Transverse colon (tissue), 4 donors: Measurements from ENCODE around the gene ZIC2.

ENCODE experiments used
- EP300 ChIP-seq: sonication (generic); formaldehyde crosslinking; IDR thresholded peaks from one replicate; pipeline ENCODE4 v1.6.1; 2017; ENCODE audit warnings: antibody characterized with exemption, low read depth
- POLR2A ChIP-seq: fragments of 450-650 bp; IDR thresholded peaks from one replicate; pipeline ENCODE4 v1.6.1; 2016; ENCODE audit warnings: antibody characterized with exemption, mild to moderate bottlenecking, moderate library complexity
- POLR2AphosphoS5 ChIP-seq, 3 donors: sonication (generic); formaldehyde crosslinking; IDR thresholded peaks; one replicate each; pipeline ENCODE4 v1.6.1; 2016; ENCODE audit warnings: antibody characterized with exemption in 3 of 3
- TF ChIP-seq, protein P1 (sequence below), 5 experiments: fragments of 200-600 bp in 3 of 5; fragments of 450-650 bp in 2 of 5; sonication (generic) in 3 of 5; IDR thresholded peaks; 1 replicate in 2 of 5; 2 replicates in 3 of 5; pipeline ENCODE4 v1.5.1; 2016 to 2017; ENCODE audit warnings: antibody characterized with exemption in 5 of 5, inconsistent platforms in 3 of 5, mild to moderate bottlenecking in 2 of 5, moderate library complexity in 1 of 5

DNA sequence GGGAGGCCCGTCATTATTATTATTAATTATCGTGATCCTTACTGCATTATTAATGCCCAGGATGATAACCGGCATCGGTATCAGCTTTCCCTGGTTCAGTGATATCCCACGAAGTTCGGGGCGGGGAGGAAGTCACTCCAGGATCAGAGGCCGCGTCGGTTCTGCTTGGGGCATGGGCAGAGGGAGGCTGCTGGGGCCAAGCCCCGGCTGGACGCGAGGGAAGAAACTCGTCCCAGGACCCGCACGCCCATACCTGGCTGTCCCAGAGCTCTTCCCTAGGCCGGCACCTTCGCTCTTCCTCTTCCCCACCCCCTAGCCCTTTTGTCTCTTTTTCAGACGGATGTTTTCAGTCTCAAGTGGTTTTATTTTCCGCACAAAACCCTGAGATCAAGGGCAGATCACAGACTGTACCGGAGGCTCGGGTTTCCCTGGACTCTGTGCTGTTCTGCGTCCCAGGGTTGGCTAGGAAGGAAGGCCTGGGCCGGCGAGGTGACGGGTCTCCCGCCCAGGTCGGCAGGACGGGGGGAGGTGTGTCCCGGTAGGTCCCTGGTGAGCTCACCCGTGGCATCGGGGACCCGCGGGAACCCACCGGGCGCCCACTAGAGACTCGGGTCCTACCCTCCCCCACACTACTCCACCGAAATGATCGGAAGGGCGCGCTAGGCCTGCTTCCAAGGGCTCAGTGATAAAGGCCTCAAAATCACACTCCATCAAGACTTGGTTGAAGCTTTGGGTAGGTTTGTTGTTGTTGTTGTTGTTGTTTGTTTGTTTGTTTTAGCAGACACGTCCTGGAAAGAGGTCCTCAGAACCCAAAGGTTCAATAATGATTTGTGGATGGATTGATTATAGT, 7.9 kb downstream of the ZIC2 start:
- TF ChIP-seq, protein P1, sequence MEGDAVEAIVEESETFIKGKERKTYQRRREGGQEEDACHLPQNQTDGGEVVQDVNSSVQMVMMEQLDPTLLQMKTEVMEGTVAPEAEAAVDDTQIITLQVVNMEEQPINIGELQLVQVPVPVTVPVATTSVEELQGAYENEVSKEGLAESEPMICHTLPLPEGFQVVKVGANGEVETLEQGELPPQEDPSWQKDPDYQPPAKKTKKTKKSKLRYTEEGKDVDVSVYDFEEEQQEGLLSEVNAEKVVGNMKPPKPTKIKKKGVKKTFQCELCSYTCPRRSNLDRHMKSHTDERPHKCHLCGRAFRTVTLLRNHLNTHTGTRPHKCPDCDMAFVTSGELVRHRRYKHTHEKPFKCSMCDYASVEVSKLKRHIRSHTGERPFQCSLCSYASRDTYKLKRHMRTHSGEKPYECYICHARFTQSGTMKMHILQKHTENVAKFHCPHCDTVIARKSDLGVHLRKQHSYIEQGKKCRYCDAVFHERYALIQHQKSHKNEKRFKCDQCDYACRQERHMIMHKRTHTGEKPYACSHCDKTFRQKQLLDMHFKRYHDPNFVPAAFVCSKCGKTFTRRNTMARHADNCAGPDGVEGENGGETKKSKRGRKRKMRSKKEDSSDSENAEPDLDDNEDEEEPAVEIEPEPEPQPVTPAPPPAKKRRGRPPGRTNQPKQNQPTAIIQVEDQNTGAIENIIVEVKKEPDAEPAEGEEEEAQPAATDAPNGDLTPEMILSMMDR (IDR thresholded peaks at IDR 0.05), result no peak
- TF ChIP-seq POLR2AphosphoS5 (IDR thresholded peaks at IDR 0.05) (no peak), EP300 (no peak), POLR2A (no peak)
